Measurements from ENCODE around the gene LIPT2.

The LIPT2 gene

DNA sequence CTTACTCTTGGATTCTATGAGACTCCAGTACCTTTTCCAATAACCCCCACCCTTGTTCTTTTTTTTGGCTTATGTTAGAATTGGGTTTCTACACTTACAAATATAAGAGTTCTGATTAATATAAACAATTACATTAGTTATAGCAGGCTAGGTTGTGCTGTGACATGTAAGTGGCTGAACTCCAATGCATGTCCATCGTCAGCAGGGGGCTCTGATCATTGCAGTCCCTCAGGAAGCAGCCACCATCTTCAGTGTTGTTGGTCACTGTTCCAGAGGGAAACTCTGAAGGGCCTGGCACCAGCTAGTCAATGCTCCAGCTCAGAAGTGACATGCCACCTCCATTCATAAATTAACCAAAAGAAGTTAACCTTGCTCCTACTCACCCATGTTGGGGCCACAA, 5.6 kb downstream of the LIPT2 start:
- no peak overlapping the region for H3K4me3 ChIP-seq (IDR thresholded peaks at IDR 0.05; ENCODE audit: insufficient read depth, low read depth, low read length)
- H2AFZ ChIP-seq (ENCODE audit: low read depth): no peak overlapping the region
- H3K4me1 ChIP-seq (ENCODE audit: low read depth, poor library complexity, severe bottlenecking): peaks cover 8% of the 10 kb centered on the region
- H3K27me3 ChIP-seq (ENCODE audit: insufficient read depth, low read depth): no peaks in the 10 kb centered on the region
- no peaks in the 10 kb centered on the region for H4K20me1 ChIP-seq (ENCODE audit: insufficient read depth)
- TF ChIP-seq CTCF (conservative IDR thresholded peaks at IDR 0.05; ENCODE audit: low read depth, low read length): no peak
- H3K9ac ChIP-seq: no peak overlapping the region
- H3K4me2 ChIP-seq: no peak overlapping the region
- H3K79me2 ChIP-seq (ENCODE audit: insufficient read depth, low read depth): no peaks in the 10 kb centered on the region
- H3K27ac ChIP-seq: no peak overlapping the region
- H3K36me3 ChIP-seq (ENCODE audit: insufficient read depth): no peaks in the 10 kb centered on the region

GRCh38 chr11:74485868-74486267, 7.7 kb downstream of the LIPT2 start:
- Histone ChIP-seq H3K4me1 (ENCODE audit: low read depth, poor library complexity, severe bottlenecking) (no peaks in the 10 kb centered on the region), H3K27me3 (ENCODE audit: insufficient read depth, low read depth) (no peaks in the 10 kb centered on the region), H3K79me2 (ENCODE audit: insufficient read depth, low read depth) (no peaks in the 10 kb centered on the region), H4K20me1 (ENCODE audit: insufficient read depth) (no peaks in the 10 kb centered on the region), H2AFZ (ENCODE audit: low read depth) (no peak overlapping the region), H3K4me2 (no peak overlapping the region), H3K27ac (no peak overlapping the region), H3K36me3 (ENCODE audit: insufficient read depth) (no peaks in the 10 kb centered on the region), H3K9ac (no peak overlapping the region), H3K4me3 (IDR thresholded peaks at IDR 0.05; ENCODE audit: insufficient read depth, low read depth, low read length) (no peak overlapping the region)
- no peak for TF ChIP-seq CTCF (conservative IDR thresholded peaks at IDR 0.05; ENCODE audit: low read depth, low read length)

- H4K20me1 ChIP-seq (ENCODE audit: insufficient read depth): no peaks in the 10 kb centered on the region
- H3K4me2 ChIP-seq: no peak overlapping the region
- no peak overlapping the region for H3K4me3 ChIP-seq (IDR thresholded peaks at IDR 0.05; ENCODE audit: insufficient read depth, low read depth, low read length)
- no peaks in the 10 kb centered on the region for H3K36me3 ChIP-seq (ENCODE audit: insufficient read depth)
- H3K9ac ChIP-seq: no peak overlapping the region
- no peak overlapping the region for H3K27ac ChIP-seq
- no peak overlapping the region for H2AFZ ChIP-seq (ENCODE audit: low read depth)
- TF ChIP-seq CTCF (conservative IDR thresholded peaks at IDR 0.05; ENCODE audit: low read depth, low read length): no peak
- no peaks in the 10 kb centered on the region for H3K27me3 ChIP-seq (ENCODE audit: insufficient read depth, low read depth)
- no peaks in the 10 kb centered on the region for H3K79me2 ChIP-seq (ENCODE audit: insufficient read depth, low read depth)
- no peaks in the 10 kb centered on the region for H3K4me1 ChIP-seq (ENCODE audit: low read depth, poor library complexity, severe bottlenecking)
Observed at GRCh38 chr11:74480688-74481417, 12.7 kb downstream of the LIPT2 start.

DNA sequence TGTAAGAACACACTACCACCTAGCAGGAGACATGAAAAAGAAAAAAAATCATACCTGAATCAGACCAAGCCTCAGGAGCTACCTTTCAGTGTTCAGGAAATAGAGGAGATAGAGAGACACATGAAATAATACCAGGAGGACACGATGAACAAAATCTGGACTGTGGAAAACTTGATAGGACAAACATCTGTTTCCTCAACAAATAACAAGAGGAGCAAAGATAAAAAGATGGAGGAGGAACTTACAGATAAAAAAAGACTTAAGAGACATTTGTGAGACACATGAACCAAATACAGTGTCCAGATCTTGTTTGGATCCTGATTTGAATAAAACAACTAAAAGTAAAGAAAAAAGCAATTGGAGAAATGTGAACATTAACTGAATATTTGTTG, 13.8 kb downstream of the LIPT2 start:
- no peaks in the 10 kb centered on the region for H3K79me2 ChIP-seq (ENCODE audit: insufficient read depth, low read depth)
- H3K4me1 ChIP-seq (ENCODE audit: low read depth, poor library complexity, severe bottlenecking): no peaks in the 10 kb centered on the region
- no peak overlapping the region for H3K27ac ChIP-seq
- no peak overlapping the region for H3K4me2 ChIP-seq
- H3K27me3 ChIP-seq (ENCODE audit: insufficient read depth, low read depth): no peaks in the 10 kb centered on the region
- TF ChIP-seq CTCF (conservative IDR thresholded peaks at IDR 0.05; ENCODE audit: low read depth, low read length): no peak
- H3K9ac ChIP-seq: no peak overlapping the region
- H3K36me3 ChIP-seq (ENCODE audit: insufficient read depth): no peaks in the 10 kb centered on the region
- H3K4me3 ChIP-seq (IDR thresholded peaks at IDR 0.05; ENCODE audit: insufficient read depth, low read depth, low read length): no peak overlapping the region
- H4K20me1 ChIP-seq (ENCODE audit: insufficient read depth): no peaks in the 10 kb centered on the region
- H2AFZ ChIP-seq (ENCODE audit: low read depth): no peak overlapping the region
